HG03135 (cell line): ENCODE data around the gene ALPL.
"Not testable (repeated sequence)": the region's sequence is repeated elsewhere in the genome, so short reads cannot be mapped to it uniquely, and the experiment has no call there.

Experiments
- ATAC-seq: cut with Tn5 transposase; IDR thresholded peaks from one replicate; pipeline ENCODE4 v1.9.1; 2021; ENCODE audit warnings: mild to moderate bottlenecking, moderate library complexity; ENCODE audit not compliant: unreplicated experiment

Gene ALPL

GRCh38 chr1:21553116-21553926 lies 44.1 kb downstream of the ALPL start:
- no peak for ATAC-seq

DNA sequence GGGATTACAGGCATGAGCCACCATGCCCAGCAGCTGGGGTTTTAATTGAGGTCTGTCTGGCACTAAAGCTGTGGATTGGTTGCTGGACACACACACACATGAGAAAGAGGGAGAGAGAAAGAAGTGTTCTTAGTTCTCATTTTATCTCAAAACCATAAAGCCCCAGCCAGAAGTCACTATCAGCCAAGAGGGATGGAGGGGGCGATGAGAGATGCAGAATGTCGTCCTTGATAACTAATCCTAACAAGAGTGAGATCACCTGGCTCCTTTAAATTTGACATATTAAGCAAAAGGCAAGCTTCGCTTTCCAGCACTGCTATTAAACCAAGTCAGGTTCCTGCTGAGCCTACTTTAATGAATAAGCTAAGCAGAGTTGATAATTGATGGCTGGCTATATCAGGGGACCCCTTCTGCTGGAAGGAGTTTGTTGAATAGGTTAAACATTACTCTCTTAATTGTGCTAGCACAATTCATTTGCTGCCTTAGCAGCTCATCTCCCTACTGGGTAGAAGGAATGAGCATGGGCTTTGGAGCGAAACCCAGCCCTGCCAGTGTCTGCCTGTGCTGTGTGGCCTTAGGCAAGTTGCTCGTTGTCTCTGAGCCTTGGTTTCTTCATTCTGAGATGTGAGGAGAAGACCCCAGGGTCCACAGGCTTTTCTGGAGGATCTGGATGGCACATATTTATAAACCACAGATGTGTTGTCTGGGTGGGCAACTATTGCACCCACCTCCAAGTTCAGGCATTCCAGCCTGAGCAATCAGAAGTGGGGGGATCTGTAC lies 50.8 kb downstream of the ALPL start:
- no peak for ATAC-seq

DNA sequence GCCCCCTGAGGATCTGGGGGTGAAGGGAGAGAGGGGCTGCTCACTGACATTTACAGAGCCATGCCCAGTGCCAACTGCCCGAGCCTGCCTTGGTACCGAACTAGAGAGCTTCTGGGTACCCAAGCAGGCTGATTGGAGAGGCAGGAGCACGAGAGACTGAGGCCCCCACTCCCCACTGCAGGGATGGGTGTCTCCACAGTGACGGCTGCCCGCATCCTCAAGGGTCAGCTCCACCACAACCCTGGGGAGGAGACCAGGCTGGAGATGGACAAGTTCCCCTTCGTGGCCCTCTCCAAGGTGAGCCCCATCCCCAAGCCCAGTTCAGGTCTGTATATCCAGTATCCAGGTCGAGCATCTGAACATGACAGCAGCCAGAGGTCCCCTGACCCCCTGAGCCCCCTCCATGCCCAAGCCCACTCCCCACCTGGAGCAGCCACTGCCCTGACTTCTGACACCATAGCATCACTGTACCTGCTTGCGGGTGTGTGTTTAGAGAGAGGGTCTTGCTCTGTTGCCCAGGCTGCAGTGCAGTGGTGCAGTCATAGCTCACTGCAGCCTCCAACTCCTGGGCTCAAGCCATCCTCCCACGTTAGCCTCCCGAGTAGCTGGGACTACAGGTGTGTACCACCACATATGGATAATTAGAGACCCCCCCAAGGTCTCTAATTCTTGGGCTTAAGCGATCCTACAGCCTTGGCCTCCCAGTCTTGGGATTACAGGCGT lies 51.9 kb downstream of the ALPL start:
- no peak for ATAC-seq

DNA sequence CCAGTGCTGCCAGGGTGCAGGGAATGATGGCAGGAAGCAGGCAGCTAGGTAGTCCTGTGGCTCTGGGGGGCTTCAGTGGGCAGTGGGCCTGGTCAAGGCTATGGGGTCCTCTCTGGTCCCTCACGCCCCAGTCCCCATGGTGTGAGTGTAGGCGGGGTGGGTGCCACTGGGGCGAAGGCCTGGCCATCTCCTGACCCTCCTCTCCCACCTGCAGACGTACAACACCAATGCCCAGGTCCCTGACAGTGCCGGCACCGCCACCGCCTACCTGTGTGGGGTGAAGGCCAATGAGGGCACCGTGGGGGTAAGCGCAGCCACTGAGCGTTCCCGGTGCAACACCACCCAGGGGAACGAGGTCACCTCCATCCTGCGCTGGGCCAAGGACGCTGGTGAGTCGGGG lies 53.7 kb downstream of the ALPL start:
- ATAC-seq, result no peak

DNA sequence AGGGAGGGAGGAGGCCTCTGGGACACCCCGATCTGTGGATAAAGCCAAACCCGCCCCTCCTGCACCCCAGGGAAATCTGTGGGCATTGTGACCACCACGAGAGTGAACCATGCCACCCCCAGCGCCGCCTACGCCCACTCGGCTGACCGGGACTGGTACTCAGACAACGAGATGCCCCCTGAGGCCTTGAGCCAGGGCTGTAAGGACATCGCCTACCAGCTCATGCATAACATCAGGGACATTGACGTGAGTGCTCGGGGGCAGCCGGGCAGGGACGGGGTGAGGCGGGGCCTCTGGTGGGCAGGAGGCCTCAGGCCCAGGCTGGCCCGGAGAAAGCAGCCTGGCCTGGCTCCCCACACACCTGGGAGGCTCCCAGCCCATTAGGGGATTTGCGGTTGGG lies 54.7 kb downstream of the ALPL start:
- ATAC-seq, result no peak

- ATAC-seq, result no peak
Measured at GRCh38 chr1:21564521-21565095, 55.4 kb downstream of the ALPL start.

DNA sequence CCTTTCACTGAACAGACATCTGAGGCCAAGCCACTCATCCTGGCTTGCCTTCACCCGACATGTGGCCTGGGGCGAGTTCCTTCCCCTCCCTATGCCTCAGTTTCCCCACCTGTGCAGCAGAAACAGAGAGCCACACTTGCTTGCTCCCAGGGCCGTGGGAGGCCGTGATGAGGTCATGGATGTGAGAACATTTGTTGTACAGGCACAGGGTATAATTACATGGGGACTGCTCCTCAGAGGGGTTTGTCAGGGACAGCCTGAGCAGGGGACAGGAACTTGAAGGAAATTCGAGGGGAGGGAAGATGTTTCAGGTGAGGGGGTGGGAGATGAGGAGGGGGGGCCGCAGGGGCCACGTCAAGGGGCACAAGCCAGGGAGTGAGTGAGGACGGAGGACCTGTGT lies 56.1 kb downstream of the ALPL start:
- ATAC-seq, result no peak

DNA sequence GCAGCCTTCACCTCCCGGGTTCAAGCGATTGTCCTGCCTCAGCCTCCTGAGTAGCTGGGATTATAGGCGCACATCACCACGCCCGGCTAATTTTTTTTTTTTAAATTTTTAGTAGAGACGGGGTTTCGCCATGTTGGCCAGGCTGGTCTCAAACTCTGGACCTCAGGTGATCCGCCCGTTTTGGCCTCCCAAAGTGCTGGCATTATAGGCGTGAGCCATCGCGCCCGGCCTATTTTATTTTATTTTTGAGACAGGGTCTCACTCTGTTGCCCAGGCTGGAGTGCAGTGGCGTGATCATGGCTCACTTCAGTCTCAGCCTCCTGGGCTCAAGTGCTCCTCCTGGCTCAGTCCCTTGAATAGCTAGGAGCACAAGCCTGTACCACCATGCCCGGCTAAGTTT lies 57.1 kb downstream of the ALPL start:
- ATAC-seq, result not testable (repeated sequence)

DNA sequence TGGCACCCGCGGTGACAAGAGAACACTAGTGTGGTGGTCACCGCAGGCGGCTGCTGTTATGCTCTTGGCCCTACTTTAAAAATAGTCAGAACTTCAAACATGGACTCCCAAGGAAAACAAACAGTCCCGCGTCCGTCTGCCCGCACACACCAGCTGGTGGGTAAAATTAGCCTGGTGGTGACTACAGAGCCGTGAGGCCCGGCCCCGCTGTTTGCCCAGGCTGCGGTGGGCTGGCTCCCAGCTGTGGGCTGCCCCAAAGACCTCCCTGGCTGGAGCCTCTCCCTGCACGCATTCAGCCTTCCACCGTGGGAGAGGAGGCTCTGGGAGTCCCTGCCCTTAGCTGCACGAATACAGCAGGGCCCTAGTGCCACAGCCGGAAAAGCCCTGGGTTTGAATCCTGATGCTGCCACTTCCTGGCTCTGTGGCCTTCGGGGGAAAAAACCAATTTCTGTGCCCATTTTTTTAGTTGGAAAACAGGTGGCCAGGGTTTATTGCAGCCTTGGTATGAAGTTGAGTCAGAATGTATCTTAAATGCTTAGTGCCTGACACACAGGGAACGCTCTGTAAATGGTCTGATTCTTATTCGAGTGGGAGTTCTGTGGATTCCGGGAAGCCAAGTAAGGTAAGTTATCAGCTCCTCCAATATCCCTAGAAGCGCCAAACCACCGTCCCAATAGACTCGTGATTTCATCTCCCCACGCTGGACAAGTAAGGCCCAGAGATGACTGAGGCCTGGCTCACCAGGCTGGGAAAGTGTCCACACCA lies 58.2 kb downstream of the ALPL start:
- no peak for ATAC-seq

GRCh38 chr1:21568006-21568746 lies 59.0 kb downstream of the ALPL start:
- no peak for ATAC-seq

DNA sequence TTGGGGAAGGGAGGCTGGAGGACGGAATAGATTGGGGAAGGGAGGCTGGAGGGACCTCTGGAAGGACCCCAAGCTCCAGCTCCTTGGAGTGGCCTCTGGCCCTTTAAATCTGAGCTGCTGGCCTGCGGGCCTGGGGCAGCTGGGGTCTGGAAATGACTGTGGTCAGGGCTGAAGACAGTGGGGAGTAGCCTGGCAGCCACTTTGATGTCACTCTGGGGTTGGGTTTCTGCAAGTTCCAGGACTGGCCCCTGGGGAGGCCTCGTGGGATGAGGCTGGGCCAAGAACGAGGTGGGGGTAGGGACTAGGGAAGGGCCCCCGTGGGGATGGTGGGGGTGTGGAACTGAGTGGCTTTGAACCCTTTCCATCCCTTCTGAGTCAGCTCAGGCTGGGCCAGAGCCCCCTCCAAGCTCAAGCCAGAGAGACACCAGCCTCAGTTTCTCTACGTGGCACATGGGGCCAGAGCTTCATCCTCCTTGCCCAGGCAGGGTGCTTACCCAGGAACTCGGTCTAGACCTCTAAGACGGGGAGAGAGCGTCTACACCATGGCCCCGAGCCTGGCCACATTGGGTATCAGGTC lies 59.7 kb downstream of the ALPL start:
- ATAC-seq, result no peak

- ATAC-seq, result no peak
Measured at GRCh38 chr1:21569820-21570527, 60.8 kb downstream of the ALPL start.

DNA sequence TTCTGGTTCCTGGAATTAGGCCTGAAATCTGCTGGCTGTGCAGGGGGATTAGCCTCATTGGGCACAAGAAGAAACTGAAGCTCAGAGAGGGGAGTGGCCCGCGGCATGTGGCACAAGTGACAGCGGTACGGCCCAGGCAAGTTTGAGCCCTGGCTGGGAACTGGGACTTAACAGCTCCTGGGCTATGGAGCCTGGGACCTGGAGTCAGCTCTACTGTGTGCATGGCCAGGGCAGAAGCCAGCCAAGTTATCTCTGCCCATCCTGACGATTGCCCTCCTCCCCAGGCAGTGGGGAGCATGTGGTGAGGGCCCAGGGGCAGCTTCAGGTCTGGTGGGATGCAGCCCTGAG lies 61.3 kb downstream of the ALPL start:
- ATAC-seq, result no peak

GRCh38 chr1:21570885-21571284 lies 61.7 kb downstream of the ALPL start:
- no peak for ATAC-seq

DNA sequence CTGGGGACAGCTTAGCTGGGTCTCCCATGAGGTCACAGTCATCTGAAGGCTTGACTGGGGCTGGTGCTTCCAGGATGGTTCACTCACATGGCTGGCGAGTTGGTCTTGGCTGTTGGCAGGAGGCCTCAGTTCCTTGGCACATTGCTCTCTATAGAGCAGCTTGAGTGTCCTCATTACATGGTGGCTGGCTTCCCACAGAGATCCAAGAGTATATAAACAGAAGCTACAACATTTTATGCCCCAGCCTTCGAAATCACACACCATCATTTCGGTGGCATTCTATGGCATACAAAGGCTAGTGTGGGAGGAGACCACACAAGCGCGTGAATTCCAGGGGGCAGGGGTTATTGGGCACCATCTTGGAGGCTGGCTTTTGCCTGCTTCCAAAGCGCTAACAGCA lies 63.0 kb downstream of the ALPL start:
- ATAC-seq, result no peak

GRCh38 chr1:21572735-21573277 lies 63.6 kb downstream of the ALPL start:
- no peak for ATAC-seq

DNA sequence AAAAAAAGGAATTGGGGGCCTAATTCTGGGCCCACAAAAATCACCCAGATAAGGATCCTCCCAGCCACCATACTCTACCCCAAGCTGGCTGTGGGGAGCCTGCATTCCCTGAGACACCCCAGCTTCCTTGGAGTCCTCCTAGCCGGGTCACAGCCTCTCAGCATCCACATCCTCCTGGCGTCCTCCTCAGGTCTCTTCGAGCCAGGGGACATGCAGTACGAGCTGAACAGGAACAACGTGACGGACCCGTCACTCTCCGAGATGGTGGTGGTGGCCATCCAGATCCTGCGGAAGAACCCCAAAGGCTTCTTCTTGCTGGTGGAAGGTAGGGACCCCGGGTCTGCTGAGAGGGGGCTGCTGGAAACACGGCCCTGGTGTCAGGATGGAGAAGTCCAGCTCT lies 64.3 kb downstream of the ALPL start:
- ATAC-seq, result no peak

- ATAC-seq, result no peak
Measured at GRCh38 chr1:21573971-21574465, 64.8 kb downstream of the ALPL start.
